Tibial artery (tissue), 4 donors: Measurements from ENCODE around the gene BABAM2.

ENCODE experiments used
- DNase-seq, 2 donors: peaks; one replicate each; pipeline ENCODE4 v3.0.0-alpha.2; 2019
- H3K27ac ChIP-seq, 2 donors: fragments of 200-600 bp; sonication (generic) in 1 of 2; 1 replicate in 1 of 2; 2 replicates in 1 of 2; pipeline ENCODE4 v1.5.1; 2018 to 2019; ENCODE audit warnings: mild to moderate bottlenecking in 1 of 2
- H3K27me3 ChIP-seq, 2 donors: fragments of 200-600 bp; sonication (generic) in 1 of 2; one replicate each; pipeline versions ENCODE4 v1.5.1 to v1.6.0; 2016 to 2019
- H3K36me3 ChIP-seq, 3 donors: fragments of 200-600 bp; sonication (generic) in 2 of 3; one replicate each; pipeline ENCODE4 v1.5.1; 2016 to 2019; ENCODE audit warnings: mild to moderate bottlenecking in 2 of 3
- H3K4me1 ChIP-seq, 4 donors: fragments of 200-600 bp; sonication (generic) in 2 of 4; 1 replicate in 3 of 4; 2 replicates in 1 of 4; pipeline ENCODE4 v1.5.1; 2016 to 2019
- H3K4me3 ChIP-seq, 2 donors: fragments of 200-600 bp; sonication (generic) in 1 of 2; 1 replicate in 1 of 2; 2 replicates in 1 of 2; pipeline ENCODE4 v1.5.1; 2018 to 2019; ENCODE audit warnings: mild to moderate bottlenecking in 2 of 2
- H3K9me3 ChIP-seq, 3 donors: fragments of 200-600 bp; sonication (generic) in 1 of 3; one replicate each; pipeline ENCODE4 v1.5.1; 2016 to 2019
- intact Hi-C: fragments of 100-400 bp; cut with DNase I; formaldehyde crosslinking; loops from one replicate; pipeline ENCODE4 v1.15.0; 2023; ENCODE audit warnings: low total_unique reads
- TF ChIP-seq, protein P1 (sequence below), 2 experiments: fragments of 200-600 bp in 1 of 2; fragments of 450-650 bp in 1 of 2; IDR thresholded peaks; one replicate each; pipeline ENCODE4 v1.5.1; 2017 to 2019; ENCODE audit warnings: antibody characterized with exemption in 2 of 2, mild to moderate bottlenecking in 1 of 2, moderate library complexity in 1 of 2

BABAM2 gene

DNA sequence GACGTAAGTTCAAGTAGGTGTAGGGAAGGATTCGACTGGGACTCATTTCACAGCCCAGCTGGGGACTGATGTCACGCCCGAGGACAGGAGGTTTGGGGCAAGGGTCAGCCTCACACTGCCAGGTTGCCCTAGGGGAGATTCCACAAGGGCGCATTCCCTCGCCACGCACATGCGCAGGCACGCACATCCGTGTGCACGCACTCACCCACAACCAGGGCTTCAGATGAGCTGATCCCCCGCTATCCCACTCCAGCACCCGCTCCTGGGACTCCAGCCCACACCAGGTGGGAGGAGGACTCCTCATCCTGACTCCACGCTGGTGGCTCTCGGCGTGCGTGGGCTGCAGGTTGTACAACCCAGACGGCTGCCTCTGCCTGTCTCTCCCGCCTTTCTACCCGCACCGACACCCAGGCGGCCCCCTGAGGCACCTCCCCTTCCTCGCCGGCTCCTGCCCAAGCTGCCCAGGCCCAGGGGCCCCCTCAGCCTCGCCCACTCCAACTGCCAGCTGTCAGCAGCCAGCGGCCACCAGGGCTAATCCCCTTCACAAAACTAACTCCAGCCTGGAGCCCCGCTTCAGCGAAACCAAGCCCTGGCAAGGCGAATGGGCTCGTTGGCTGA, 454.3 kb downstream of the BABAM2 start:
- H3K27ac ChIP-seq, result peak overlapping the region; percentile 83 to 84
- intact Hi-C loops, result loop anchor here (5.0 kb wide), 1 partner anchor 47 kb away; the partner anchor contains the start of gene FOSL2
- DNase-seq, result no peak

DNA sequence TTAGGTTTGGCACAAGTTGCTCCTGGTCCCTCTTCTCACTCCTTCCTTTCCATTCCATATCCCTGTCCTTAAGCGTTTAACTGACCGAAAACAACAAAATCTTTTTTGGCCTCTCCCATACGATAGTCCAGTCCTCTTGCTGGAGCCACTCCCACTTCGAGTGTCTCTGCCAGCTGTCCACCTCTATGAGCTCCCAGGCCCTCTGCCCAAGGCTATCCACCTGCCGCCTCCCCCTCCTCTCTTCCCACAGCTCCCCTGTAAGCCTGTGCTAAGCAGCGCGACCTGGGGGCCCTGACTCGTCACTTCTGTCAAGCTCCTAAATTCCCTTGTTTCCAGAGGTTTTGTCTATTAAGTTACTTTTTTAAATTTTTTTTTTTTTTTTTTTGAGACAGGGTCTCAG, 455.1 kb downstream of the BABAM2 start:
- H3K4me1 ChIP-seq, result peaks cover 0 to 49% (median 34%) of the 10 kb centered on the region in 4 donors
- intact Hi-C loops, result no loop called here
- no peaks in the 10 kb centered on the region for H3K9me3 ChIP-seq
- TF ChIP-seq, protein P1, sequence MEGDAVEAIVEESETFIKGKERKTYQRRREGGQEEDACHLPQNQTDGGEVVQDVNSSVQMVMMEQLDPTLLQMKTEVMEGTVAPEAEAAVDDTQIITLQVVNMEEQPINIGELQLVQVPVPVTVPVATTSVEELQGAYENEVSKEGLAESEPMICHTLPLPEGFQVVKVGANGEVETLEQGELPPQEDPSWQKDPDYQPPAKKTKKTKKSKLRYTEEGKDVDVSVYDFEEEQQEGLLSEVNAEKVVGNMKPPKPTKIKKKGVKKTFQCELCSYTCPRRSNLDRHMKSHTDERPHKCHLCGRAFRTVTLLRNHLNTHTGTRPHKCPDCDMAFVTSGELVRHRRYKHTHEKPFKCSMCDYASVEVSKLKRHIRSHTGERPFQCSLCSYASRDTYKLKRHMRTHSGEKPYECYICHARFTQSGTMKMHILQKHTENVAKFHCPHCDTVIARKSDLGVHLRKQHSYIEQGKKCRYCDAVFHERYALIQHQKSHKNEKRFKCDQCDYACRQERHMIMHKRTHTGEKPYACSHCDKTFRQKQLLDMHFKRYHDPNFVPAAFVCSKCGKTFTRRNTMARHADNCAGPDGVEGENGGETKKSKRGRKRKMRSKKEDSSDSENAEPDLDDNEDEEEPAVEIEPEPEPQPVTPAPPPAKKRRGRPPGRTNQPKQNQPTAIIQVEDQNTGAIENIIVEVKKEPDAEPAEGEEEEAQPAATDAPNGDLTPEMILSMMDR (IDR thresholded peaks at IDR 0.05), result no peak
- no peaks in the 10 kb centered on the region for H3K27me3 ChIP-seq
- H3K27ac ChIP-seq, result no peak overlapping the region
- no peak overlapping the region for H3K4me3 ChIP-seq
- H3K36me3 ChIP-seq, result no peaks in the 10 kb centered on the region
- DNase-seq, result no peak

More for the DNA sequence above, 454.3 kb downstream of the BABAM2 start:
- TF ChIP-seq, protein P1 (IDR thresholded peaks at IDR 0.05), result no peak
- Histone ChIP-seq H3K36me3 (no peaks in the 10 kb centered on the region), H3K4me3 (no peak overlapping the region), H3K27me3 (no peaks in the 10 kb centered on the region), H3K4me1 (peaks cover 0 to 56% (median 39%) of the 10 kb centered on the region in 4 donors), H3K9me3 (no peaks in the 10 kb centered on the region)

DNA sequence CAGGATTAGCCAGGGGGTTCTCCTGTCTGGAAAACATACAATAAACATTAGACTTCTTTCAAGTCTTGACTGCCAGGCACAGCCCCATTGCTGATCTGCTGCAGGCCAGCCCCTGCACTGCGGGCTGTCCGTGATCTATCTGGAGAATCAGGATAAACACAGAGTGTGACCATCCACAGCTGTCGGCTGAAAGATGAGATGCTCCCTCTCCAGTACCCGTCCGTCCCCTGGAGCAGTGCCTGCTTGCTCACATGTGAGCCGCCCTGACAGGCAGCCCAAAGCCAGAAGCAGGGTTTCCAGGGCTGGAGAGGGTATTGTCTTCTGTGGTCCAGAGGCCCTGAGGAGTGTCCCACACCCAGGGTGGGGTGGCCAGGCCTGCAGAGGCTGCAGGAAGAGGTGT, 456.1 kb downstream of the BABAM2 start:
- intact Hi-C loops, result no loop called here
- no peak overlapping the region for H3K4me3 ChIP-seq
- no peaks in the 10 kb centered on the region for H3K9me3 ChIP-seq
- TF ChIP-seq, protein P1 (IDR thresholded peaks at IDR 0.05), result no peak
- no peaks in the 10 kb centered on the region for H3K27me3 ChIP-seq
- DNase-seq, result peak in 1 of 2 donors; percentile 67
- no peak overlapping the region for H3K27ac ChIP-seq
- H3K36me3 ChIP-seq, result no peaks in the 10 kb centered on the region
- H3K4me1 ChIP-seq, result peaks cover 0 to 39% (median 25%) of the 10 kb centered on the region in 4 donors

DNA sequence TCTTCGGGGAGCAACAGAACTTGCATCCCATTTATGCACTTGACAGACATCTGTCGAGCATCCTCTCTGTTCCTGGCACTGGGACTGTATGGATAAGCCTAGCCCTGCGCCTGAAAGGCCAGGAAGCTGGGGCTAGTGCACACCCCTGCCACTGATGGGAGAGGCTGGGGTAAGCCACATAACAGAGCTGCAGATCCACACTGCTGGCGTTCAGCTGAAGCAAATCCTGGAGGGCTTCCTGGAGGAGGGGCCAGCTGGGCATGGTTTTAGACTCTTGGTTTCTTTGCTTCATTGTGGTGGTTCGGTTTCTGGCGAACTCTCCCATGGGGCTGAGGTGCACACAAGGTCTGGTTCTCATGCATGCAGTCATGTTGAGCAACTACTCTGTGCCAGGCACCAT, 456.7 kb downstream of the BABAM2 start:
- intact Hi-C loops, result no loop called here
- H3K4me3 ChIP-seq, result no peak overlapping the region
- peaks cover 0 to 33% (median 19%) of the 10 kb centered on the region in 4 donors for H3K4me1 ChIP-seq
- no peaks in the 10 kb centered on the region for H3K36me3 ChIP-seq
- TF ChIP-seq, protein P1 (IDR thresholded peaks at IDR 0.05), result no peak
- H3K27ac ChIP-seq, result no peak overlapping the region
- H3K27me3 ChIP-seq, result no peaks in the 10 kb centered on the region
- no peak for DNase-seq
- no peaks in the 10 kb centered on the region for H3K9me3 ChIP-seq

DNA sequence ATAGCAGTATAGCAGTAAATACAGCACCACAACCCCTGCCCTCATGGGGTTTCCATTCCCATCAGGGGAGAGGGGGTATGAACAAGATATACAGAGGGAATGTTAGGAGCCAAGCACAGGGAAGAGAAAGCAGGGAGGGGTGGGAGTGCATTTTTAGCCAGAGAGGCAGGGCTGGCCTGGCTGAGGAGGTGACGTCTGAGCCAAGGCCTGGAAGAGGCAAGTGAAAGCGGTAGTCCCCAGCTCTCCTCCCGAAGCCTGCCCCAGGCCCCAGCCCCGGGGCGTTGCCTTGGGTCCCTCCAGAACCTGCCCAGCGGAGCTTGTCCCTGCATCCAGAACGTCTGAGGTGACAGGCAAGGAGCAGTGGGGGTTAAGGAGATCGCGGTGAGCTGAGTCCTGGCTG, 457.1 kb downstream of the BABAM2 start:
- Histone ChIP-seq H3K4me3 (no peak overlapping the region), H3K4me1 (peaks cover 0 to 32% (median 19%) of the 10 kb centered on the region in 4 donors), H3K27ac (peak overlapping the region; percentile 0 to 16), H3K27me3 (no peaks in the 10 kb centered on the region), H3K9me3 (no peaks in the 10 kb centered on the region), H3K36me3 (no peaks in the 10 kb centered on the region)
- DNase-seq, result peak in 1 of 2 donors; percentile 58
- intact Hi-C loops, result no loop called here
- TF ChIP-seq, protein P1 (IDR thresholded peaks at IDR 0.05), result no peak
